Stimulated activated naive B cell treated with anti-CD40 and anti-IgM and Interleukin-4, amounts not matched to agents 10 μg/mL and 1 μg/mL and 100 μg/mL, for 72 hours (primary cell): Measurements from ENCODE around the gene TPO.

ENCODE experiments used
- ATAC-seq, 2 donors: fragments of 150-1000 bp; cut with Tn5 transposase; replicated peaks; 2 replicates each; pipeline ENCODE4 v1.10.0; 2021; ENCODE audit warnings: moderate library complexity in 1 of 2
- DNase-seq: peaks from one replicate; pipeline ENCODE4 v3.0.0; 2021
- H3K27ac Mint-ChIP-seq: one replicate; pipeline ENCODE4 v1.8.0; 2022; ENCODE audit warnings: mild to moderate bottlenecking, mixed read lengths
- H3K27me3 Mint-ChIP-seq, 2 donors: one replicate each; pipeline ENCODE4 v1.8.0; 2022; ENCODE audit warnings: mixed read lengths in 2 of 2
- H3K36me3 Mint-ChIP-seq, 2 donors: one replicate each; pipeline ENCODE4 v1.8.0; 2022; ENCODE audit warnings: mixed read lengths in 2 of 2, mild to moderate bottlenecking in 1 of 2
- H3K4me1 Mint-ChIP-seq, 2 donors: one replicate each; pipeline ENCODE4 v1.8.0; 2022; ENCODE audit warnings: mixed read lengths in 2 of 2, mild to moderate bottlenecking in 1 of 2
- H3K4me3 Mint-ChIP-seq, 2 donors: one replicate each; pipeline ENCODE4 v1.8.0; 2022; ENCODE audit warnings: mild to moderate bottlenecking in 2 of 2, mixed read lengths in 2 of 2, moderate library complexity in 1 of 2
- H3K9me3 Mint-ChIP-seq, 2 donors: one replicate each; pipeline ENCODE4 v1.8.0; 2022; ENCODE audit warnings: mixed read lengths in 2 of 2, mild to moderate bottlenecking in 1 of 2

TPO gene

DNA sequence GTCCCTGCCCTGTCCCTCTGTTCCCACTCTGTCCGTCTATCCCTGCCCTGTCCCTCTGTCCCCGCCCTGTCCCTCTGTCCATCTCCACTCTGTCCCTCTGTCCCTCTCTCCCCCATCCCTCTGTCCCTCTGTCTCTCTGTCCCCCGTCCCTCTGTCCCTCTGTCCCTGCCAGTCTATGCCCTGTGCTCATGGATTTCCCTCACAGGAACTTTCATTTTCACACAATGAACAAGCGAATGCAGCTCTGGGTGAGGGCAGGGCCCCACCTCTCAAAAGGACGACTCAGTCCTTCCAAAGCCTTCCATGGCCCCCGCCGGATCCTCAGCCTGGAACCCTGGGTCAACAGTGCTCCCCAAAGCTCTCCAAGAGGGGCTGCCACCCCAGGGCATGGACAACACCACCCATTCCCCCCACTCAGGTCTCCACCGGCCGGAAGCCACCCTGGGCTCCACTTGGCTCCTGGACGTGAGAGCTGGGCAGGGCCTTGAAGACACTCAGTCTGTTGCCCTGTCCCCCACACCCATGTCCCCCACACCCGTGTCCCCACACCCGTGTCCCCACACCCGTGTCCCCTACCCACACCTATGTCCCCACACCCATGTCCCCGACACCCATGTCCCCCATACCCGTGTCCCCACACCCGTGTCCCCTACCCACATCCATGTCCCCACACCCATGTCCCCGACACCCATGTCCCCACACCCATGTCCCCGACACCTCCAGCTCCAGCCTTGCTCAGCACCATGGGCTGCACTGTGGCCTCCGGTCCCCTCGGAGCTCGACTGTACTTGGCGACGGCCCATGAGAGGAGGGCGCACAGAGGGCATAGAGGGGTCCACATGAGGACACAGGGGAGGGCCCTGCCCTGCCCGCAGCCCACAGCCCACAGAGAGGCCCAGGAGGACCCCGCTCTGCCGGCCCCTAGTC is 175.1 kb downstream of the TPO start:
- ATAC-seq = no peak

DNA sequence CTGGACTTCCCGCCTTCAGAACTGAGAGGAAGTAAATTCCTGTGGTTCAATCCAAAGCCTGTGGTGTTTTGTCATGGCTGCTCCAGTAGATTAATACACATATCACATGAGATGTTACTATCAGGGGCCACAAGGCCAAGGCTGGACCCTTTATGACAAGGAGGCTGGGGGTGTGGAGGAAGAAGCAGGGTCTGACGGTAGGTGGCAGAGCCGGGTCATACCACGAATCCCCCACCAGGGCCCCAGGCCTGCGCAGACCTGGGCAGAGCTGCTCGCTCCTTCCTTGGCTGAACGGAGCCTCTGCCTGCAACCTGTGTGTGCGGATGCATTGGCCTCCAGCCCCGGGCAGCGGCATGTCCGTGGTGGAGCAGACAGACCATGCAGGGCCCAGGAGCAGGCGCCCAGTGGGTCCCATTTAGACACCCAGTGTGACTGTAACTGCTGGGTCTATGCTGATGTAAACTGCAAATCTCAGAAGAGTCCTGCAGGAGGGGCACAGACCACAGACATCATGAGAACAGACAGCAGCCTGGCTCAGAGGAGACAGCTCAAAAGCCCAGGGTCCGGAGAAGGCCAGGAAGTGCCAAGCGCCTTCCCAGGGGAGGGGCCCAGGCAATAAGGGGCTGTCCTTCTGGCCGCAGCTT is 175.8 kb downstream of the TPO start:
- peak; percentile 59 to 61 for ATAC-seq
- DNase-seq = no peak
- peaks cover 0 to 13% of the 10 kb centered on the region in 2 donors for H3K4me1 Mint-ChIP-seq
- no peak overlapping the region for H3K27ac Mint-ChIP-seq
- H3K36me3 Mint-ChIP-seq = no peaks in the 10 kb centered on the region
- no peak overlapping the region for H3K4me3 Mint-ChIP-seq
- H3K9me3 Mint-ChIP-seq = no peaks in the 10 kb centered on the region
- H3K27me3 Mint-ChIP-seq = peaks cover 35 to 64% of the 10 kb centered on the region in 2 donors

More for the DNA sequence above, 175.1 kb downstream of the TPO start:
- H3K9me3 Mint-ChIP-seq = no peaks in the 10 kb centered on the region
- H3K4me3 Mint-ChIP-seq = no peak overlapping the region
- no peak overlapping the region for H3K27ac Mint-ChIP-seq
- peaks cover 37 to 67% of the 10 kb centered on the region in 2 donors for H3K27me3 Mint-ChIP-seq
- H3K4me1 Mint-ChIP-seq = peaks cover 0 to 14% of the 10 kb centered on the region in 2 donors
- DNase-seq = no peak
- H3K36me3 Mint-ChIP-seq = no peaks in the 10 kb centered on the region

DNA sequence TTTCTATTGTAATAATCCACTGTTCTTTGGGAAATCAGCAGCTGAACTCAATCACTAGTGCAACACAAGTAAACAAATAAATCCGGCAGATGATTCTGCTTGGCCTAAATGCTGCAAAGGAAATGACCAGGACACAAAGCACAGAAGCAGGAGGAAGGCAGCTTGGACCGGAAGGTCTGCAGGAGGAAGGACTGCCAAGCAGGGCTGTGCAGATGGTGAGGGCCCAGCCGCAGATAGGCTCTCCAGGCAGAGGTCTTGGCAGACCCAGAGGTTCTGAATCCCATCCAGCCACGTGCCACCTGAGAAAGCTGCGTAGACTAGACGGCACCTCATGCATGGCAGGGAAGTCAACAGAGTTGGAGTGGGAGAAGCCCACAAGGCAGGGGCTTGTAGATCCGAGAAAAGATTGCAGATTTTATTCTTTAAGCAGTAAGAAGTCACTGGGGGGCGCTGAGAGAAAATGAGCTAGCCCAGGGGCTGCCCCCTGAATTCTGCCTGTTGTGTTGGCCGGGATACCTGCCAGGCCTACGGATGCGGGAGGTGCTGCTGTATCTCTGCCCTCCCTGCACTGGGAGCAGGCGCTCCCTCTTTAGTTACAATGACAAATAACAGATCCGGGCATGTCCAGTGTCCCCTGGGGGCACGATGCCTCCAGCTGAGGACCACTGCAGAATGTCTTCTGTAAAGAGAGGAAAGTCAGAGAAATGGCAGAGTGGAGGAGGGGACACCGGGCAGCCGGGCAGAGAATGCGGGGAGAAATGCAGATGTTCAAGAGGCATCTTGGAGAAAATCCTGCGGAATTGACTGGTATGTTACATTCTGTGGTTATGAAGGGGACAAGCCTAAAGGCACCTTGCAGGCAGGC is 177.6 kb downstream of the TPO start:
- Mint-ChIP-seq H3K4me3 (no peak overlapping the region), H3K4me1 (peaks cover 0 to 13% of the 10 kb centered on the region in 2 donors), H3K9me3 (no peaks in the 10 kb centered on the region), H3K27me3 (peaks cover 35 to 47% of the 10 kb centered on the region in 2 donors), H3K36me3 (no peaks in the 10 kb centered on the region), H3K27ac (no peak overlapping the region)
- ATAC-seq (no peak), DNase-seq (no peak)

DNA sequence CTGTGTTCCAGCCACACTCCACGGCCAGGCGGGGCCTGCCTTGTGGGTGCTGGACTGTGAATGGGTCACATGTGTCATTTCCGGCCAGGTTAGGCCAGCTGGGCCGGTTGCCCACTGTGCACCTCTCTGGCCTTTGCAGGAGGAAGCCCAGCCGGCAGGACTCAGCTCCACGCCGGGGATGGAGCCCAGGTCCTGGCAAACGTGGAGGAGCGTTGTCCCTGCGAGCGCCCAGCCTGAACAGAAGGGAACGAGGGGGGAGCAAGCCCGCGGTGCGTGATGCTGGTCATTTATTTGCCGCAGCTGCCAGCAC is 178.2 kb downstream of the TPO start:
- Mint-ChIP-seq H3K27me3 (peaks cover 35 to 46% of the 10 kb centered on the region in 2 donors), H3K9me3 (no peaks in the 10 kb centered on the region), H3K4me1 (peaks cover 0 to 13% of the 10 kb centered on the region in 2 donors), H3K36me3 (no peaks in the 10 kb centered on the region), H3K27ac (no peak overlapping the region), H3K4me3 (no peak overlapping the region)
- ATAC-seq = no peak
- DNase-seq = no peak
